OCI-LY7 (cell line): ENCODE data around the gene RANBP9.

Source experiments
- CTCF ChIP-seq: fragments of 200-600 bp; sonication (generic); conservative IDR thresholded peaks from 2 replicates; pipeline ENCODE4 v1.5.1; 2014; ENCODE audit warnings: mild to moderate bottlenecking, antibody characterized with exemption, low read length, moderate library complexity, mixed read lengths
- EZH2phosphoT487 ChIP-seq: fragments of 200-600 bp; sonication (generic); IDR thresholded peaks from 2 replicates; pipeline ENCODE4 v1.6.1; 2018; ENCODE audit warnings: low read depth, borderline replicate concordance, mild to moderate bottlenecking, mixed run types, antibody characterized with exemption, low read length, moderate library complexity, mixed read lengths

GRCh38 chr6:13573669-13574110, 137.9 kb downstream of the RANBP9 start:
- no peak for TF ChIP-seq CTCF
- no peak for TF ChIP-seq EZH2phosphoT487
